Stimulated activated CD8-positive, alpha-beta memory T cell treated with anti-CD3 and anti-CD28 coated beads, Interleukin-12 subunit alpha, Interleukin-12 subunit beta, amount 100 ng/mL, for 24 hours (primary cell): ENCODE measurements around the gene OR1B1.
"Not testable (repeated sequence)": the region's sequence is repeated elsewhere in the genome, so short reads cannot be mapped to it uniquely, and the experiment has no call there.

Experiments
- DNase-seq: peaks from one replicate; pipeline ENCODE4 v3.0.0-alpha.2; 2020; ENCODE audit errors: extremely low read depth

Gene OR1B1

DNA sequence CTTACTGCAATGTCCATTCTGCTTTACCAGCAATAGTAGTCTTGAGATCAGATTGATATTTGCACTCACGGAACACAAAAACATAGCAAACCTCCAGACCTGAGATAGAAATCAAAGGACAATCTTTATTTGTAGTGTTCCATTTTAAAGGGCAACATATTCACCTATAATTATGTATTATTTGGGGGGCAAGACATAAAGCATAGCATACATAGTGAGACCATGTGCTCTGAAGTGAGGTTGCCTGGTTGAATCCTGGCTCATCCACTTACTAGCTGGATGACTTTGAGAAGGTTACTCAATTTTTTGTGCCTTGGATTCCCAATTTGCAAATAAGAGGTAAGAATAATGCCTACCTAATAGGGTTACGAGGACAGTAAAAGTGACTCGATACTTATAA lies at the start of gene OR1B1:
OR1B1 (minus strand) TSS at position 101 of the 400 bp plus-strand sequence.
- no peak for DNase-seq

DNA sequence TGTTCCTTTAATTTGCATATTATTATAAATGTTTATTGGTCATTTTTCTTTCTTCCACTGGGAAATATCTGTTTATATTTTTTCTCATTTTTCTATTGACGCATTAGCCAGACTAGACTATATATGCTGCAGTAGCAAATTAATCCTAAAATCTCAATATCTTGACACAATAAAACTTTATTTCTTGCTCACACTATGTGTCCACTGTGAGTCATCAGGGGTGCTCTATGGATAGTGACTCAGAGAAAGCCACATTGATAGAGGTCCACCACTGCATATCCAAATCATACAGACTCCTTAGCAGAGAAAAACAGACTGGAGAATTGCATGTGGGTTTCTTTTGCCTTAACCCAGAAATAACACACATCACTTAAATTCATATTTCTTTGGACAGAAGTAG lies 38.3 kb upstream of the OR1B1 start:
- DNase-seq = no peak

DNA sequence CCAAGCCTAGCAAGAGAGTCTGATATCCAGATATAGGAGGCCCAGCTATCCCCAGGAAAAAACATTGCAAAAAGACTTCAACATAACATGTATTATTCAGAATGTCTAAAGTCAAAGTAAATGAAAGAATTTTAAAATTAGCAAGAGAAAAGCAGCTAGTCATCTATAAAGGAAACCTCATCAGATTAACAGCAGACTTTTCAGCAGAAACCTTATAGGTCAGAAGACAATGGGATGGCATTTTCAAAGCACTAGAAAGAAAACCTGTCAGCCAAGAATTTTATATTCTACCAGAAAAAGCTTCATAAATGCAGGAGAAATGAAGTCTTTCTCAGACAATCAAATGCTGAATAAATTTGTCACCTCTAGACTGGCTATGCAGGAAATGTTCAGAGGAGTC lies 27.4 kb upstream of the OR1B1 start:
- no peak for DNase-seq

DNA sequence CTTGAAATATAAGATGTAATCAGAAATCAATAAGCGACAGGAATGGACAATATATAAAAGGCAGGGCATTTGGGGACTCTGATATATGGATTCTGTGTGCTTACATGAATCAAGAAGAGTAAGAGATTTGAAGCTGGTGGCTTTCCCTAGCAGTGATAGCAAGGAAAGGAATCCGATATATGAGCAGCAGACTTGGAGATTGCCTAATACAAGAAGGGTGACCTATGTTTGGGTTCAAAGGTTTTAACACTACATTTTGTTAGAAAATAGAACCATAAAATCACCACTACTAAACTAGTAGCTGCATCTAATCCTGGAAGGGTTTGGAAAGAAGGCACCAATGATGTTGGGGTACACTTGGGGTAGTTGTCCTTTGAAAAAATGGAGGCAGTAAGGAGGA lies 15.1 kb upstream of the OR1B1 start:
- DNase-seq = no peak

DNA sequence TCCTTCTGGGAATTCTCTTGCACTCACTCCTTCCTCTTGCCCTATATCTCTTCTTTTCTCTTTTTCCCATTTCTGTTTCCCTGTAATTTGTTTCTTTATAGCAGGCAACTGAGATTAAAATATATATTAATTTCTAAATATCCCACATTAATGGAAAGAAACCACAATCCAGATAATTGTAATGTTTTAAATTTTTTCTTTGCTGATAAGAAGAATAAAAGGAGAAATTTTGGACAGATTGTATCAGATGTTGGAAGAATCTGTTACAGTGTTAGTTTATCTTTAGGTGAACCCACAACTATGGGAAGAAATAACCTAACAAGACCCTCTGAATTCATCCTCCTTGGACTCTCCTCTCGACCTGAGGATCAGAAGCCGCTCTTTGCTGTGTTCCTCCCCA lies 4.0 kb upstream of the OR1B1 start, which contains the start of gene OR1L1:
OR1L1 (plus strand) TSS at position 301 of the 400 bp plus-strand sequence; CDS start at position 301, 0 bp downstream.
- no peak for DNase-seq

DNA sequence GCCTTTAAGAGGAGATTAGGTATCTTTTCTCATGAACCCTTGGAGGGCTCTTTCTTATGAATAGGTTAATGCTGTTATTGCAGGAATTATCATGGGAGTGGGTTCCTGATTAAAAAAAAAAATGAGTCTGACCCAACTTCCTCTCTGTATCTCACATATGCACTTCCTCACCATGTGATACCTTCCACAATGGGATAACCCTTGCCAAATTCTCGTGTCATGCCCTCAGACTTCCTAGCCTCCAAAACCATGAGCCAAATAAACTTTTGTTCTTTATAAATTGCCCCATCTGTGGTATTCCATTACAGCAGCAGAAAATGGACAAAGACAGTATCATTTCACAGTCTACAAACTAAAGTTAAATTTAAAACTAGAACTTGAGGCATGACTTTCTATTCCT lies 1.0 kb downstream of the OR1B1 start:
- DNase-seq = no peak

DNA sequence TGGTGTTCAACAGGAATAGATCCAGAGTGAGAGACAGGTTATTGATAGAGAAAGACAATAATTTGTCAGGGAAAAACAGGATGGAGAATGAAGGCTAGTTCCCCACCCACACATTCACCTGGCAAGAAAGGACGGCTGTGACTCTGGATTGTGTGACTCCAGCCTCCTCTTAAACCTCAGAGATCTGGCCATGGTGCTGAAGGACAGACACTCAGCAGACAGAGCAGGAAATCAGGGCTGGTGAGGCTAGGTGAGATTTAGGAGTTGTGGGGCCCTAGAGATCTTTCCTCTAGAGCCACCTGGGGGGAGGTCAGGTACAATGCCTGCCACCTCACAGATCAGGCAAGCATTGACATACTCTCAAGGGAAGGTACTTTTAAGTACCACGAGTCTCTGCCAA lies 15.2 kb downstream of the OR1B1 start:
- no peak for DNase-seq

DNA sequence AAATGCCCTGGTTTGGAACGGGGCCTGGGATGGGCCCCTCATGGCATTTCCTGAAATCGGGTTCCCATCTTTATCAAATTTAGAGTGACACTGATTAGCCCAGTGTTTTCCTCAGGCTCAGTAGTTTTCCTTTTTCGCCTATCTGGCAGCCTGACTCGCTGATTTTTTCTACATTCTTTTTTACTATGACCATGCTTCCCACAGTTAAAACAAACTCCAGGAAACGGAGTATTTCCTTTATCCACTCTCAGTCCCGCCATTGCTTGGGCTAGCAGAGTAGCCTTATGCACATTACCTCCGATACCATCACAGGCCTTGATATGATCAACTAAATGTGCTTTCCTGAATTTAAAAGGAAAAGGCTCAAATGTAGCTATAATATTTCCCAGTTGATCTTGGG lies 37.4 kb downstream of the OR1B1 start:
- no peak for DNase-seq

DNA sequence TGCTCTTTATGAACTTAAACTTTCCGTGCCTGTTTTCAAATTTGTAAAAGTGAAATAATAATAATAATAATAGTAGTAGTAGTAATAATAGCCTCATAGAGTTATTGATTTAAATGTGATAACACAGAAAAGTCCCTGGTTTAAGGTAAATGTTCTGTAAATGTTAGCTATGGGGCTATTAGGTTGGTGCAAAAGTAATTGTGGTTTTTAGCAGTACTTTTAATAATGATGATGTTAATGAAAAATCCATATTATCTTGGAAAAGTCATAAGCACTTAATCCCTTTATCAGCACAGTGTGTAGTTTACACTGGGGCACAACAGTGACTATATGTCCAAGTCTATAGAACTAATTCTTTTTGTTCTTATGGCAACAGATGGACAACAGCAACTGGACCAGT lies 43.1 kb downstream of the OR1B1 start, which contains the start of gene OR1Q1:
OR1Q1 (plus strand) TSS at position 377 of the 400 bp plus-strand sequence; CDS start at position 377, 0 bp downstream.
- no peak for DNase-seq

DNA sequence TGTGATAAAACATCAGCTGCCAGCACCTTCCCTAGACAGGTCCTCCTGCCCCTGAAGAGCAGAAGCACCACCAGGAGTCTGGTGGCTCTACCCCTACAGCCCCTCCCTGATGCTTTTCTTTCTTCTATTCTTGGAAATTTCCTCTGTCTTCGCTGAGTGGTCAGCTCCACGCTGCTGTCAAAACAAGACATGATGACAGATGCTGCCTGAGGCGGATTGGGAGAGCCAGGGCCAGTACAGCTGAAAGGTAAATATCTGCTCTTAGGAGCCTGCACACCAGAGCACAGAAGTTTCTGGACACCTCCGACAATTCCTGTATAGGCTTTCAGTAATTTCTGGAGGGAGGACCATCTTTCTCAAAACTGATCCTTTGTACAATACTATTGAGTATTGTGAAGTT lies 47.6 kb downstream of the OR1B1 start:
- DNase-seq = no peak

DNA sequence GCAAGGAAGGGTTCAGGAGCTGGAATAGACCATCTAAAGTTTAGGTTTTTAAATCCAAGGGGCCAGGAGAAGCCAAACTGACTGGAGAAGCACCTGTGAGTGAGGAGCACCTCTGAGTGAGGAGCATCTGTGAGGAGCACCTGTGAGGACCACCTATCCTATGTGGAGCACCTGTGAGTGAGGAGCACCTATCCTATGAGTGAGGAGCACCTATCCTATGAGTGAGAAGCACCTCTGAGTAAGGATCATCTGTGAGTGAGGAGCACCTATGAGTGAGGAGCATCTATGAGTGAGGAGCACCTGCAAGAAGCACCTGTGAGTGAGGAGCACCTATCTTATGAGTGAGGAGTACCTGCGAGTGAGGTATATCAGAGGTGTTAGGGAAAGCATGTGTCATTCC lies 50.8 kb downstream of the OR1B1 start:
- no peak for DNase-seq

DNA sequence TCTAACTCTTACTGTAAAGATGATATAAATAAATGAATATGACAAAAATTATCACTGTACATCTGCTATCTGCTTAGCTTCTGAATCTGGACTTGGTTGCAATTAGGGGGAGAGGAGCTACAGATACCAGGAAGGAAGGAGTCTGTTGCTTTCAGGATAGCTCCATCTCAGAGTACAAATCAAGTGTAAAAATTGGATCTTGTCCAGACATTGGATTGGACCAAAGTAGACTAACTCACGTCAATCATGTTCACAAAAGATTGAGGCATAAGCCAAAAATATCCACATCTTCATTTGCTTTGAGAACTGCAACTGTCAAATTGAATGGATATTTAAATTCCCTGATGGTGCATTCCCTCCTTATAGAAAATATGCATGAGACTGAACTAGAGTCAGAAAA lies 51.7 kb downstream of the OR1B1 start:
- DNase-seq = no peak

DNA sequence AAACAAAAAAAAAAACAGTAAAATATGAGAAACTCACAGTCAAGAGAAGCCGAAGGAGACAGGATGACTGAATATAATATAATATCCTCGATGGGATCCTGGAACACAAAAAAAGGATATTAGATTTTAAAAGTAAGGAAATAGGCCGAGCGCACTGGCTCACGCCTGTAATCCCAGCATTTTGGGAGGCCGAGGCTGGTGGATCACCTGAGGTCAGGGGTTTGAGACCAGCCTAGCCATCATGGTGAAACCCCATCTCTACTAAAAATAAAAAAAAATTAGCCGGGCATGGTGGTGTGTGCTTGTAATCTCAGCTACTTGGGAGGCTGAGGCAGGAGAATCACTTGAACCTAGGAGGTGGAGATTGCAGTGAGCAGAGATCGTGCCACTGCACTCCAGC lies 74.1 kb downstream of the OR1B1 start, which contains the start of gene OR1L8:
OR1L8 (minus strand) TSS at position 101 of the 400 bp plus-strand sequence. CDS start 14,907 bp downstream, outside the sequence.
- DNase-seq = not testable (repeated sequence)

DNA sequence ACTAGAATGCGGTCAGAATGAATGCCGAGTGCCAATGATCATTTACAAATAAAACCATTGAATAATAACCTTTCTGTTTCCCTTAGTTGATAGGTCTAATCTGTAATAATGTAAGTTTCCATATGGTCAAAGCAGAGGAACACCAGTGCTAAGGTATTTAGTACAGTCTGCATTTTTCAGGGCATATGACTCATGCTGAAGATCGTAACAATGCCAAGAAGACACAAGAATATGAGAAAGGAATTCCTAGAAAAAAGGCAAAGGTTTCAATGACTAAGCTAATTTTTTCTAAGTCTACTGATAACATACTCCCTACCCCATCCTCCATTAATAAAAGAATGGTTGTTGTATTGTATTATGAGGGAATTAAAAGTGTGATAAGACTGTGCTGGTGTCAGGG lies 77.1 kb downstream of the OR1B1 start:
- no peak for DNase-seq

DNA sequence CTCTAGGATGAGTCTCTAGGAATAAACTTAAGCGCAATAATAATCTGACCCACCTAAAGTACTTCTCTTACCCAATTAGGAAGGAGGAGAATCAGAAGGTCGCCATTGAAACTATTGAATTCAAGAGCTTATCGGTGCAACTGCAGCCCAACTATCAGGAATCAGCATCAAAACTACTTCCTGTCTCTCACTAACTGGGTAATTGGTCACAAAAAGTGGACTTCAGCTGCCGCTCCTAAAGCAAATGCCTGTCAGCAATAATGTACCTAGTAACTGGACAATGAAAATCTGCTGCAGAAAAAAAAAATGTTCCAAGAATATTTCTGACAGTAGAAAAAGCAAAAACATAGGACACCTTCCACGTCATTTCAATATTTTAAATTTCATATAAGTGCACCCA lies 77.6 kb downstream of the OR1B1 start:
- DNase-seq = no peak
